Upper lobe of left lung (tissue), 6 donors: Measurements from ENCODE around the gene NRROS. TPM values are rescaled to one million over a fixed set of nuclear protein-coding genes. Genes with fewer than 3 reads are reported as not detected.

Experiments used
- ATAC-seq, 2 donors: fragments of 200-7000 bp; cut with Tn5 transposase; one replicate each; pipeline ENCODE4 v1.9.1; 2022; ENCODE audit warnings: mild to moderate bottlenecking in 2 of 2, moderate library complexity in 2 of 2; ENCODE audit not compliant: low FRiP score in 2 of 2
- DNase-seq, 2 donors: peaks; one replicate each; pipeline ENCODE4 v3.0.0-alpha.2; 2019 to 2020
- H3K27ac ChIP-seq, 4 donors: fragments of 200-600 bp; sonication (generic); one replicate each; pipeline ENCODE4 v1.5.1; 2016 to 2019
- H3K27me3 ChIP-seq, 4 donors: fragments of 200-600 bp; sonication (generic); one replicate each; pipeline ENCODE4 v1.5.1; 2017 to 2019
- H3K36me3 ChIP-seq, 4 donors: fragments of 200-600 bp; sonication (generic); one replicate each; pipeline ENCODE4 v1.5.1; 2016 to 2019
- H3K4me1 ChIP-seq, 4 donors: fragments of 200-600 bp; sonication (generic); one replicate each; pipeline ENCODE4 v1.5.1; 2018 to 2019
- H3K4me3 ChIP-seq, 4 donors: fragments of 200-600 bp; sonication (generic); one replicate each; pipeline ENCODE4 v1.5.1; 2017 to 2019; ENCODE audit warnings: mild to moderate bottlenecking in 2 of 4, moderate library complexity in 1 of 4
- H3K9me3 ChIP-seq, 4 donors: fragments of 200-600 bp; sonication (generic); one replicate each; pipeline ENCODE4 v1.5.1; 2018 to 2019
- EP300 ChIP-seq, 4 donors: sonication (generic); formaldehyde crosslinking; IDR thresholded peaks; one replicate each; pipeline ENCODE4 v1.5.1; 2017; ENCODE audit warnings: antibody characterized with exemption in 4 of 4, control low read depth in 2 of 4
- POLR2A ChIP-seq, 4 donors: fragments of 450-650 bp; IDR thresholded peaks; one replicate each; pipeline ENCODE4 v1.5.1; 2016 to 2017; ENCODE audit warnings: antibody characterized with exemption in 4 of 4, mild to moderate bottlenecking in 2 of 4
- POLR2AphosphoS5 ChIP-seq, 2 donors: sonication (generic); formaldehyde crosslinking; IDR thresholded peaks; one replicate each; pipeline ENCODE4 v1.5.1; 2017; ENCODE audit warnings: antibody characterized with exemption in 2 of 2
- WGBS, 2 donors: methylation state at CpG; one replicate each; pipeline ENCODE4 v1.1.5; 2017 to 2018; 5-methylcytosine and 5-hydroxymethylcytosine counted together
- small RNA-seq, 4 donors: library from RNA; depleted of rRNA; stranded (forward); fragments of <200 nt; gene quantifications; one replicate each; pipeline ENCODE3, GENCODE V24; 2016
- total RNA-seq, 6 donors: library from RNA; depleted of rRNA in 4 of 6; stranded (reverse); fragments of >200 nt in 4 of 6; gene quantifications; one replicate each; pipeline versions ENCODE4 v1.1.0 to v1.2.1, GENCODE V29; 2016 to 2021
- TF ChIP-seq, protein P1 (sequence below), 6 experiments: fragments of 450-650 bp in 4 of 6; fragments of 200-600 bp in 2 of 6; sonication (generic) in 2 of 6; IDR thresholded peaks; one replicate each; pipeline ENCODE4 v1.5.1; 2016 to 2019; ENCODE audit warnings: antibody characterized with exemption in 6 of 6
- donor health status: DM: no; HTN: no; CAD: no; lungs with moderate emphysema.
- donor health status: DM: no; HTN: yes; CAD: no; lungs with severe emphysema.

The NRROS gene
- total RNA-seq, 6 donors from 2014 or later, result 6.5 to 23.2 (median 16.4) TPM

GRCh38 chr3:196700801-196701200, 61.3 kb downstream of the NRROS start:
- Histone ChIP-seq H3K36me3 (no peaks in the 10 kb centered on the region), H3K9me3 (no peaks in the 10 kb centered on the region), H3K27ac (no peak overlapping the region), H3K4me1 (peaks cover 0 to under 1% (median 0%) of the 10 kb centered on the region in 4 donors), H3K4me3 (no peak overlapping the region), H3K27me3 (no peaks in the 10 kb centered on the region)
- WGBS, 2 donors, result 74 to 78% methylated on average over 4 of the region's 4 CpGs
- TF ChIP-seq POLR2AphosphoS5 (IDR thresholded peaks at IDR 0.05), result no peak
- TF ChIP-seq EP300 (IDR thresholded peaks at IDR 0.05), result no peak
- no peak for TF ChIP-seq POLR2A (IDR thresholded peaks at IDR 0.05)
- TF ChIP-seq, protein P1, sequence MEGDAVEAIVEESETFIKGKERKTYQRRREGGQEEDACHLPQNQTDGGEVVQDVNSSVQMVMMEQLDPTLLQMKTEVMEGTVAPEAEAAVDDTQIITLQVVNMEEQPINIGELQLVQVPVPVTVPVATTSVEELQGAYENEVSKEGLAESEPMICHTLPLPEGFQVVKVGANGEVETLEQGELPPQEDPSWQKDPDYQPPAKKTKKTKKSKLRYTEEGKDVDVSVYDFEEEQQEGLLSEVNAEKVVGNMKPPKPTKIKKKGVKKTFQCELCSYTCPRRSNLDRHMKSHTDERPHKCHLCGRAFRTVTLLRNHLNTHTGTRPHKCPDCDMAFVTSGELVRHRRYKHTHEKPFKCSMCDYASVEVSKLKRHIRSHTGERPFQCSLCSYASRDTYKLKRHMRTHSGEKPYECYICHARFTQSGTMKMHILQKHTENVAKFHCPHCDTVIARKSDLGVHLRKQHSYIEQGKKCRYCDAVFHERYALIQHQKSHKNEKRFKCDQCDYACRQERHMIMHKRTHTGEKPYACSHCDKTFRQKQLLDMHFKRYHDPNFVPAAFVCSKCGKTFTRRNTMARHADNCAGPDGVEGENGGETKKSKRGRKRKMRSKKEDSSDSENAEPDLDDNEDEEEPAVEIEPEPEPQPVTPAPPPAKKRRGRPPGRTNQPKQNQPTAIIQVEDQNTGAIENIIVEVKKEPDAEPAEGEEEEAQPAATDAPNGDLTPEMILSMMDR (IDR thresholded peaks at IDR 0.05), result no peak
- ATAC-seq (no peak), DNase-seq (no peak)

DNA sequence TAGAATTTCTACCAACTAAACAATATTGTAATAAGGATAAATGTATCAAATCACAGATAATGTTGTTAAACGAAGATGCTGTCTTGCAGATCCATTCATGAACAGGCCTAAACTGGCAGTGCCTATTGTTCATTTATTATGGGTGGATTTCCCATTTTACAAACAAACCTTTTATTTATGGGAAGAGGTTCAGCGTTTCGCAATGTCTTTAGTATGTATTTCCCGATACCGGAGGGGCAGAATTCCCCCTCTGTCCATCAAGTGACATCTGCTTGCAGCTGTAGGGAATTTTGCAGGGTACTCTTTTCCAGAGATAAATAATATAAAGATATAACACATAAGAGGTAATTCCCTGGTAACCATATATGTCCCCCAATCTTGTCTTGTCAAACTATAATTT, 66.8 kb downstream of the NRROS start:
- Histone ChIP-seq H3K36me3 (no peaks in the 10 kb centered on the region), H3K27ac (no peak overlapping the region), H3K27me3 (no peaks in the 10 kb centered on the region), H3K4me3 (no peak overlapping the region), H3K4me1 (peaks cover 4 to 12% (median 6%) of the 10 kb centered on the region in 4 donors), H3K9me3 (no peaks in the 10 kb centered on the region)
- 54 to 66% methylated on average over 5 of the region's 5 CpGs for WGBS, 2 donors
- no peak for ATAC-seq
- no peak for TF ChIP-seq EP300 (IDR thresholded peaks at IDR 0.05)
- no peak for DNase-seq

GRCh38 chr3:196706731-196707130, 67.2 kb downstream of the NRROS start:
- TF ChIP-seq POLR2A (IDR thresholded peaks at IDR 0.05) (no peak), POLR2AphosphoS5 (IDR thresholded peaks at IDR 0.05) (no peak), EP300 (IDR thresholded peaks at IDR 0.05) (no peak)
- TF ChIP-seq, protein P1 (IDR thresholded peaks at IDR 0.05), result no peak
- 94 to 98% methylated on average over 4 of the region's 4 CpGs for WGBS, 2 donors

DNA sequence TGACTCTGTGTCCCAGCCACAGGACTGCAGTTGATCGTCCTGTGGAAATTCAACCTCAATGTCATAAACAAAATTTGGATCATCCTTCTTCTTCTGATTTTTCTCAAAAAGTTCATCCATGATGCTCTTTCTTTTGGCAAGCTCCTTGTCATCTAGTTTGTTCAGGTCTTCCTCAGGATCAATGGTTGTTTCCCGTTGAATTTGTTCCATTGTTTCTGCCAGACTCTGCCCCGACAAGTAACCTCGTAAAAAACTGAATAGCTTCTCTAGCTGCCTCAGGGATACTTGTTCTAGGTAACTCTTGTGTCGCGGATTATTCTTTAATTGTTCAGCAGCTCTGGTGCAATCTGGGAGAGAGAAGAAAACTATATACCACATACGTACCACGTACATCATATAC, 68.1 kb downstream of the NRROS start:
- TF ChIP-seq, protein P1 (IDR thresholded peaks at IDR 0.05), result no peak
- H3K27me3 ChIP-seq, result no peaks in the 10 kb centered on the region
- peaks cover 8 to 15% (median 9%) of the 10 kb centered on the region in 4 donors for H3K4me1 ChIP-seq
- DNase-seq (no peak), ATAC-seq (no peak)
- H3K27ac ChIP-seq, result no peak overlapping the region
- H3K4me3 ChIP-seq, result no peak overlapping the region
- no peaks in the 10 kb centered on the region for H3K9me3 ChIP-seq
- 93% methylated on average over 8 of the region's 8 CpGs for WGBS, 2 donors
- H3K36me3 ChIP-seq, result no peaks in the 10 kb centered on the region

More at GRCh38 chr3:196706731-196707130, 67.2 kb downstream of the NRROS start:
- no peaks in the 10 kb centered on the region for H3K36me3 ChIP-seq
- no peaks in the 10 kb centered on the region for H3K27me3 ChIP-seq
- H3K4me1 ChIP-seq, result peaks cover 8 to 15% (median 9%) of the 10 kb centered on the region in 4 donors
- DNase-seq (no peak), ATAC-seq (no peak)
- no peak overlapping the region for H3K4me3 ChIP-seq
- H3K27ac ChIP-seq, result no peak overlapping the region
- no peaks in the 10 kb centered on the region for H3K9me3 ChIP-seq

DNA sequence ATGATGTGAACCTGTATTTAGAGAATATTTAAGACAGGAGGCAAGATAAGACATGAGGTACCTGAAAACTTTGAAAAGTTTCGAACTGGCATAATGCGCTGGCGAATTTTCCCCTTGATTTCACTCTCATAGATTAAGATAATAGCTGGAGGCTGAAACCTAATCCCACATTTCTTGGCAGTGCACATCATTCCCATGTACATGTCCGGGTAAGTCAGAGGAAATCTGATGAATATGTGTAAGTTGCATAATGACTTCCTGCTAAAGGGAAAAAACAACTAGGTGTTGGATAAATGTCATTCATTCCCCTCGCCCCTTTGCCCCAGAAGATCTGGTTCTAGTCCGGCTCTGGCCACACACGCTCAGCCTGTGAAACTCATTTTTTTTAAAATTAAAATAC, 69.0 kb downstream of the NRROS start:
- Histone ChIP-seq H3K9me3 (no peaks in the 10 kb centered on the region), H3K27ac (no peak overlapping the region), H3K36me3 (no peaks in the 10 kb centered on the region), H3K4me3 (no peak overlapping the region), H3K27me3 (no peaks in the 10 kb centered on the region), H3K4me1 (peaks cover 14 to 20% (median 17%) of the 10 kb centered on the region in 4 donors)
- no peak for TF ChIP-seq POLR2AphosphoS5 (IDR thresholded peaks at IDR 0.05)
- TF ChIP-seq, protein P1 (IDR thresholded peaks at IDR 0.05), result no peak
- no peak for TF ChIP-seq EP300 (IDR thresholded peaks at IDR 0.05)
- TF ChIP-seq POLR2A (IDR thresholded peaks at IDR 0.05), result no peak
- ATAC-seq, result no peak
- WGBS, 2 donors, result 71 to 79% methylated on average over 7 of the region's 7 CpGs
- DNase-seq, result no peak

Small RNA genes within 50 kb of the gene (small RNA-seq; reads per million reads assigned to genes)
- 0 reads per million in 4 donors for gene RNU6-646P

Other genes with a start within 250 kb of the NRROS start
- 10 to 100 TPM in 5 of 6 donors, 1 to 10 TPM in 1; 8.7 to 45.5 (median 28.2) TPM for gene UBXN7, start 207.3 kb upstream of the NRROS start, total RNA-seq
- 10 to 100 TPM; 22.2 to 33.5 (median 26.6) TPM for gene RNF168, start 135.9 kb upstream of the NRROS start, total RNA-seq
- not detected for gene SMCO1, start 124.3 kb upstream of the NRROS start, total RNA-seq
- 10 to 100 TPM in 2 of 6 donors, 1 to 10 TPM in 3, under 1 TPM in 1; 1.00 to 31.4 (median 8.7) TPM for gene WDR53, start 71.1 kb upstream of the NRROS start, total RNA-seq
- gene FBXO45, start 71.0 kb upstream of the NRROS start, total RNA-seq, result 1 to 10 TPM; 2.2 to 9.6 (median 6.4) TPM
- 1 to 10 TPM; 1.2 to 9.0 (median 2.6) TPM for gene CEP19, start 72.6 kb downstream of the NRROS start, total RNA-seq
- 10 to 100 TPM in 5 of 6 donors, 1 to 10 TPM in 1; 9.4 to 19.5 (median 17.4) TPM for gene PIGX, start 72.7 kb downstream of the NRROS start, total RNA-seq
- gene PAK2, start 100.2 kb downstream of the NRROS start, total RNA-seq, result 10 to 100 TPM; 24.7 to 82.2 (median 60.1) TPM
- 10 to 100 TPM; 25.8 to 67.1 (median 41.5) TPM for gene SENP5, start 228.2 kb downstream of the NRROS start, total RNA-seq